Measurements from ENCODE around the gene ALKBH2. TPM values are rescaled to one million over a fixed set of nuclear protein-coding genes. Genes with fewer than 3 reads are reported as not detected.

The ALKBH2 gene
- total RNA-seq, 1 donor from 2014 or later = 18.6 TPM

DNA sequence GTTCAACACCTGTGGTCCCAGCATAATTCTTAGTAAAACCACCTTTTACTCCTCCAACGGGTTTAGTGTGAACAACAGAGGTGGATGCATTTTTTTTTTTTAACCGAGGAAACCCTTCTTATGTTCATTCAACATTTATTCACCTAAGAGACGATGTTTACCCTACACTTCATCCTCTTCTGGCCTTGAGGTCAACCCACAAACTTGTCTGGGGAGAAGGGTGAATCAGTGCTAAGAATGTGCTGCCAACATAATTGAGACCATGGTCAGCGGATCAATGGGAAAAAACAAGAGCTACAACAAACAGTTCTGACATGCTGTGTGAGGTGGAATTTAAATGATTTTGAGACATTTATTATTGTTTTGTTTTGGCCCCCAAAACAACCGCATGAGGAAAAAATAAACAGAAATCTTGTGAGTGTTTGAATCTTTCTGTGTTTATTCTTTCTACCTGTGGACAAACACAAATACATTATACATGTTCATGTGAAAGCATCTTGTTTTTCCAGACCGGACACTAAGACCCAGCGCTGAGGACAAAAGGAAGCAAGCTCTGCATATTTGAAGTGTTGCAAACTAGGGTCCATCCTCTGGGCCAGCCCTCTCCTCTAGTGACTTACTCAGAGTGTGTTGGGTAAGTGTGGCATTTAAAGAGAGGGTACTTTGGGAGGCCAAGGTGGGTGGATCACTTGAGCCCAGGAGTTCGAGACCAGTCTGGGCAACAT lies 46.0 kb downstream of the ALKBH2 start:
- H3K9me3 ChIP-seq = no peaks in the 10 kb centered on the region
- H3K4me1 ChIP-seq = no peaks in the 10 kb centered on the region
- H3K36me3 ChIP-seq = no peaks in the 10 kb centered on the region
- H3K4me3 ChIP-seq = no peak overlapping the region
- intact Hi-C loops (cut with DNase I) = no loop called here
- DNase-seq (ENCODE audit: low spot score in 2 of 2) = no peak
- TF ChIP-seq, protein P1, sequence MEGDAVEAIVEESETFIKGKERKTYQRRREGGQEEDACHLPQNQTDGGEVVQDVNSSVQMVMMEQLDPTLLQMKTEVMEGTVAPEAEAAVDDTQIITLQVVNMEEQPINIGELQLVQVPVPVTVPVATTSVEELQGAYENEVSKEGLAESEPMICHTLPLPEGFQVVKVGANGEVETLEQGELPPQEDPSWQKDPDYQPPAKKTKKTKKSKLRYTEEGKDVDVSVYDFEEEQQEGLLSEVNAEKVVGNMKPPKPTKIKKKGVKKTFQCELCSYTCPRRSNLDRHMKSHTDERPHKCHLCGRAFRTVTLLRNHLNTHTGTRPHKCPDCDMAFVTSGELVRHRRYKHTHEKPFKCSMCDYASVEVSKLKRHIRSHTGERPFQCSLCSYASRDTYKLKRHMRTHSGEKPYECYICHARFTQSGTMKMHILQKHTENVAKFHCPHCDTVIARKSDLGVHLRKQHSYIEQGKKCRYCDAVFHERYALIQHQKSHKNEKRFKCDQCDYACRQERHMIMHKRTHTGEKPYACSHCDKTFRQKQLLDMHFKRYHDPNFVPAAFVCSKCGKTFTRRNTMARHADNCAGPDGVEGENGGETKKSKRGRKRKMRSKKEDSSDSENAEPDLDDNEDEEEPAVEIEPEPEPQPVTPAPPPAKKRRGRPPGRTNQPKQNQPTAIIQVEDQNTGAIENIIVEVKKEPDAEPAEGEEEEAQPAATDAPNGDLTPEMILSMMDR (IDR thresholded peaks at IDR 0.05) = no peak
- no peaks in the 10 kb centered on the region for H3K27me3 ChIP-seq
- no peak overlapping the region for H3K27ac ChIP-seq

DNA sequence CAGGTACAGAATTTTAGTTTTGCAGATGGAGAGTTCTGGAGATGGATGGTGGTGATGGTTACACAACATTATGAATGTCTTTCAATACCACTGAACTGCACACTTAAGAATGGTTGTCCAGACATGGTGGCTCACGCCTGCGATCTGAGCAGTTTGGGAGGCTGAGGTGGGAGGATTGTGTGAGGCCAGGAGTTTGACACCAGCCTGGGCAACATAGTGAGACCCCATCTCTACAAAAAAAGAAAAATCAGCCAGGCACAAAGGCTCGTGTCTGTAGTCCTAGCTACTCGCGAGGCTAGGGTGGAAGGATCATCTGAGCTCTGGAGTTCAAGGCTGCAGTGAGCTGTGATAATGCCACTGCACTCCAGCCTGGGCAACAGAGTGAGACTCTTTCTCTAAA lies 49.0 kb downstream of the ALKBH2 start:
- H3K36me3 ChIP-seq = no peaks in the 10 kb centered on the region
- H3K27ac ChIP-seq = no peak overlapping the region
- H3K27me3 ChIP-seq = no peaks in the 10 kb centered on the region
- TF ChIP-seq, protein P1 (IDR thresholded peaks at IDR 0.05) = no peak
- no peak for DNase-seq (ENCODE audit: low spot score in 2 of 2)
- no peaks in the 10 kb centered on the region for H3K4me1 ChIP-seq
- no peak overlapping the region for H3K4me3 ChIP-seq
- peaks cover 0 to 2% of the 10 kb centered on the region in 2 donors for H3K9me3 ChIP-seq
- intact Hi-C loops (cut with DNase I) = no loop called here

Other genes starting within 250 kb of the ALKBH2 start
- gene SSH1, start 235.9 kb downstream of the ALKBH2 start, total RNA-seq = 16.1 TPM
- gene DAO, start 213.4 kb downstream of the ALKBH2 start, total RNA-seq = not detected
- gene SVOP, start 72.4 kb downstream of the ALKBH2 start, total RNA-seq = not detected
- gene USP30, start 40.9 kb downstream of the ALKBH2 start, total RNA-seq = 36.0 TPM
- gene UNG, start 4.1 kb upstream of the ALKBH2 start, total RNA-seq = 42.4 TPM
- 140 TPM for gene ACACB, start 23.1 kb upstream of the ALKBH2 start, total RNA-seq
- not detected for gene FOXN4, start 215.8 kb upstream of the ALKBH2 start, total RNA-seq